NOMO-1 (cell line): ENCODE data around the gene CACNG4.

Experiments used
- DNase-seq, 2 experiments: peaks; one replicate each; lab custom pipeline; 2025; ENCODE audit not compliant: unreplicated experiment in 2 of 2; lab: John Stamatoyannopoulos, UW

The CACNG4 gene

DNA sequence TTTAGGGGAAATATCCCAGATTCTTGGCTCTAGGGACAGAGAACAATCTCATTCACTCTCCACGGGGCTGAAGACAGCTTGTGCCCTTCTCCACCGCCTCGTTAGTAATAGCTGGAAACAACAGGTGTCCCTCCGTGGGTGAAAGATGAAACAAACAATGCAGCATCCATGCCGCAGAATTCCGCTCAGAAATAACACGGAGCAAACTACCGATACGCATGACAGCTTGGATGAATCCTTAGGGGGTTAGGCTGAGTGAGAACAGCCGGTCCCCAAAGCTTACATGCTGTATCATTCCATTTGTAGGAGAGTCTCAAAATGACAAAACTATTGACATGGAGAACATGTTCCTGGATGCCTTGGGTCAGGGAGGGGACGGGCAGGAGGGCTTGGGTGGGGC lies 50.5 kb downstream of the CACNG4 start:
- DNase-seq = no peak

DNA sequence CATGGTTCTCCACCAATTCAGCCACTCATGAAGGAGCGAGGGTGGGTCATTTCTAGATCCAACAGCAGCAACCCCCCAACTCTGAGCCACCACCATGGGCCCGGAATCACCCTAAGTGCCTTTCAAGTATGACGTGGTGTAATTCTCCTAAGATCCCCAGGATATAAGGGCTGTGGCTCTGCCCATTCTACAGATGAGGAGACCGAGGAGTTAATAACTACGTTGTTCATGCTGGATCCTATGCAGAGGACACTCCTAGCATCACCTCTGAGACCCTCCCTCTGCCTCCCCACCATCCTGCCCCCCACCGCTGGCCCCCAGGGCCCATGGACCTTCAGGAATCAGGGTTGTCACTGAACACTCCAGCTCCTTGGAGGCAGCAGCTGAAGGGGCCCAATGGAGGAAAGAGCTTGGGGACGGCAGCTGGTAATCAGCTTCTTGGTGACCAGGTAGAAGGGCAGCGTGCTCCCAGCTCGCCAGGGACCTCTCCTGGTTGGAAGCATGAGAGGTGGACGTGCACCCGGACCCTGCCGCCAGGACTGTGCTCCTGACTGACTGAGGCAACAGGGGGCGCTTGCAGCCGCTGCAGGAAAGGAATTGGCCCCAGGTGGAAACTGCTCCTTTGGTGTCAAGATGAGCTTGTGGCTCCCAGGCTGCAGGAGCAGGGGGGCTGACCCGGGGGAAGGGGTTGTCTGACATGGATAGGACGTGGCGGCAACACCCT lies 51.7 kb downstream of the CACNG4 start:
- no peak for DNase-seq

GRCh38 chr17:67017910-67018309 lies 53.4 kb downstream of the CACNG4 start:
- no peak for DNase-seq

DNA sequence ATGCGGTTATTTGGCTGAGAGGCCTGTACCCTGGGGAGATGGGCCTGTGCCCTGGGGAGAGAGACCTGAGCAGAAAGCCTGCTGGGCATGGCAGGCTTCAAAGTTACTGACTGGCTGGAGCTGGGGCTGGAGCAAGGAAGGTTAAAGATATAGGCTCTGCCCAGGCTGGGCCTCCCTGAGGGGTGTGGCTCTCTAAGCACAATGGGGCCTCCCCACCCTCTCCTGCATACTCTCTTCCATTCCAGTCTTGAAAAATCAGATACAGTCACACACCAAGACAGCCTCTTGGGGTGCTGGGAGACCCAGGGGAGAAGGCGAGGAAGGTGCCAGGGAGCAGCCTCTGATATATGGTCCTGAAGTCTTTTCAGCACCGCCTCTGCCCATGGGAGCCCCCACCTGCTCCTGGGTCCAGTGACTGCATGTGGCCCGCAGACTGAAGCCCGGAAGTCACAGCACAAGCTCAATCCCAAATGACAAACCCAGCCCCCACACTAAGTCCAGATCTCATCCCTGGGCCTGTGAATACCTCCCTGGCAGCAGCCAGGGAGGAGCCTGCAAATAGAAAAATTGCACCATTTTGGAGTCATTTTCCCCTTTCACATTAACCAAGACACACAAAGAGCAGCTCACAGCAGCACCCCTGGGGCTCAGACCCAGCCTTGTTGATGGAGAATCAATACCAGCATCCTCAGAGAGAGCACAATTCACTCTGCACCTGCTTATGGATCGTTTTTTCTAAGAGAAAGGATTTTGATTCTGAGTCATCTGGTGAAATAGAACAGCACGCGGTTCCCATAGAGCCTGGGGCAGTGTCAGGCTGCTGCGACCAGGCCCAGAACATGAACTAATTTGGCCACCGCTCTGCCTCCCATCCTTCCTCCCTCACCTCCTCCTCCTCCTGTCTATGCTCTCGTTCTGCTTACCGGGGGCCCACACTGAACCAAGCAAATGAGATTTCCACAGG lies 54.2 kb downstream of the CACNG4 start:
- no peak for DNase-seq

- DNase-seq = no peak
Observed at GRCh38 chr17:67019809-67020208, 55.3 kb downstream of the CACNG4 start.

DNA sequence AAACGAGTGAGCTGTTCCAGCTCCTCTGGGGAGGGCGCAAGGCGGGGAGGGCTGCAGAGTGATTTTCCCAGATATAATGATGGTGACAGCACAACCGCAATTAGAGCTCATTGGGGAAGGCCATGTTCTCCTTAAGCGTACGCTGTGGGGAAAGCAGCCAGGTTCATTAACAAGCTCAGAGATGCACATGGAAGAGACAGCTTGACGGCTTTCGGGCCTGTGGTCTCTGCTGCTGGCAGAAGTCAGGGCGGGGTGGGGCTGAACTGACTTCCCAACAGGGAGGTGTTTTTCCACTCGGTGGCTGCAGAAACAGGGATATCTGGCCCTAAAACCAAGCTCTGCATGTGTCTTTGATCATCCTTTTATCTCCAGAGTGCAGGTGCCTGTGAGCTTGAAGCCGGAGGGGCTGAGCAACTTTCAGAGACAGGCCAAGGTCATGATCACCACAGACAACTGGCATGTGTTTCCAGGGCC lies 55.8 kb downstream of the CACNG4 start:
- no peak for DNase-seq

DNA sequence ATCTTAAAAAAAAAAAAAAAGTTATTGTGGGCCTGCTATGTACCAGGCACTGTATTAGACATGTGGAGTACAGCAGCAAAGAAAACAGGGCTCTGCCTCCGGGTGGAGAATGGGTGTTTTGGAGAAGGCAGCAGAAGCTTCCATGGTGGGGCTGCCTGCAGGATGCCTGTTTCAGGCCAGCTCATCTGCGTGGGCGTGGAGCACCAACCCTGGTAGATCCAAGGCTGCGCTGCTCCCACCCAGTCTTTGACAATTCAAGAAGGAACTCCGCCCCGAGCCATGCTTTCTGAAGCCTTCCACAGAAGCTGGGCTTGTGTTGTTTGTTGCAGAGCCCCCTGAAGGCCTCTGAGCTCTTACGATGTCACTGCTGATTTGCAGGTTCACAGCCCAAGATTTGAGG lies 56.7 kb downstream of the CACNG4 start:
- no peak for DNase-seq

GRCh38 chr17:67021743-67022450 lies 57.4 kb downstream of the CACNG4 start:
- no peak for DNase-seq

GRCh38 chr17:67022451-67022810 lies 57.9 kb downstream of the CACNG4 start:
- DNase-seq = no peak

DNA sequence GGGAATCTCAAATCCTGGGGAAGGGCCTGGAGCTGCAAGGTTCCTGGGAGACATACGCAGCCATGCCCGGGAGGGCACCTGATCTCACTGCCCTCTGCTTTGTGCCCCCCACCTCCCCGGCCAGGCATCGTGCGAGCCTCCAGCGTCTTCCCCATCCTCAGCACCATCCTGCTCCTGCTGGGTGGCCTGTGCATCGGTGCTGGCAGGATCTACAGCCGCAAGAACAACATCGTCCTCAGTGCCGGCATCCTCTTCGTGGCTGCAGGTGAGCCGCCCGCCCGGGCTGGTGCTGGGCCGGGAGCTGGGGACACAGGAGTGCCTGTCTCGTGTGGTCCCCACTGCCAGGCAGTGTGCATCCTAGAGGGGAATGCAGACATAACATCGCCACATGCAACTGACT lies 60.2 kb downstream of the CACNG4 start:
- DNase-seq = no peak

GRCh38 chr17:67025216-67025792 lies 60.8 kb downstream of the CACNG4 start:
- DNase-seq = no peak

DNA sequence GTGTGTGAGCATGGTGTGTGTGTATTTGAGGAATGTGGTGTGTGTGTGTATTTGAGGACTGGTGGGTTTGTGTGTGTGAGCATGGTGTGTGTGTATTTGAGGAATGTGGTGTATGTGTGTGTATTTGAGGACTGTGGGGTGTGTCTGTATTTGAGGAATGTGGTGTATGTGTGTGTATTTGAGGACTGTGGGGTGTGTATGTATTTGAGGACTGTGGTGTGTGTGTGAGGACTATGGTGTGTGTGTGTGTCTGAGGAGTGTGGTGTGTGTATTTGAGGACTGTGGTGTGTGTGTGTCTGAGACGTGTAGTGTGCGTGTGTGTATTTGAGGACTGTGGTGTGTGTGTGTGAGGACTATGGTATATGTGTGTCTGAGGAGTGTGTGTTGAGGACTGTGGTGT lies 61.8 kb downstream of the CACNG4 start:
- DNase-seq = no peak

DNA sequence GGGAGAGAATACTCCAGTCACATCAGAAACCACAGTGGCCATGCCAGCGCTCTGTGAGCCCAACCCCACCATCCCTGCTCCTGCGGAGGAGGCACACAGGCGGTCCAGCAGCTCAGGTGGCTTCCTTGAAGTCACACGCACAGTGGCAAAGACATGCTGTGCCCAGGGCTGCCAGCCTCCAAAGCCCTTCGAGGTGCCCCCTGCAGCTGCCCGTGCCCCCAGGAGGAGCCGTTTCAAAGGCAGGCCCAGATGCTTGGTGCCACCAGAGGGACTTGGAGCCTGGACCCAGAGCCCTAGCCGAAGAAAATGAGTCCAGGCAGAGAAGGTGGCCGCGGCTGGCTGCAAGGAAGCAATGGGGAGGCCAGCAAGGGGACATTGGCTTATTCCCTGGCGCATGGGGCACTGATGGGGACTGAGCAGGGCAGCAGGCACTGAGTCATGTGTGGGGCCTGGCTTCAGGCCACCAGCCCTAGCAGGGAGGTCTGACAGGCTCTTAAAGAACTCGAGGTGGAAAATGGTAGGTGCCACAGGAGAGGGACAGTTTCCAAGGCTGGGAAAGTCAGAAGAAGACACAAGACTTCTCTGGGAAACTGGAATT lies 62.6 kb downstream of the CACNG4 start:
- no peak for DNase-seq

DNA sequence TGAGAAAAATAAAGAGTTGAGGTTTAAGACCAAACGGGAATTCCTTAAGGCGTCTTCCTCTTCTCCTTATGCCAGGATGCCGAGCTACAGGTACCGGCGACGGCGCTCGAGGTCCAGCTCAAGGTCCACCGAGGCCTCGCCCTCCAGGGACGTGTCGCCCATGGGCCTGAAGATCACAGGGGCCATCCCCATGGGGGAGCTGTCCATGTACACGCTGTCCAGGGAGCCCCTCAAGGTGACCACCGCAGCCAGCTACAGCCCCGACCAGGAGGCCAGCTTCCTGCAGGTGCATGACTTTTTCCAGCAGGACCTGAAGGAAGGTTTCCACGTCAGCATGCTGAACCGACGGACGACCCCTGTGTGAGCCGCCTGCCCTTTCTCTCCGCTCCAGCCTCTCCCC lies 66.1 kb downstream of the CACNG4 start:
- no peak for DNase-seq

GRCh38 chr17:67032382-67032781 lies 67.9 kb downstream of the CACNG4 start:
- no peak for DNase-seq

- no peak for DNase-seq
Observed at GRCh38 chr17:67032985-67033384, 68.5 kb downstream of the CACNG4 start.

DNA sequence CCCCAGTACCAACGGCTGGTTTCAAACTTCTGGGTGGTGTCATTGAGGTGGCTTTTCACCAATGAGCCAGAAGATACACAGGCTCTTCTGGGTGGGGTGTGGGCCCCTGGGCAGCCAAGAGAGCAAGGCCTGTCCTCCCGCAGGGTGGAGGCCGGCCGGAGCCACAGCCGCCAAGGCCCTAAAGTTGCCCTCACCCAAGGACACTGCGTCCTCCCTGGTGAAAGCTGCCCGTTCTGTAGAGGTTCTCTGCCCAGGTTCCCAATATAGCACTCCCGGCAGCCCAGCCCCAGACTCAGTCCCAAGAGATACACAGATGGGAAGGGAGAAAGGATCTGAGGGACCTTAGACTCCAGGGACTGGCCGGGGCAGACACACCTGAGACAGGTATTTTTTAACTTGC lies 69.1 kb downstream of the CACNG4 start:
- DNase-seq = no peak

DNA sequence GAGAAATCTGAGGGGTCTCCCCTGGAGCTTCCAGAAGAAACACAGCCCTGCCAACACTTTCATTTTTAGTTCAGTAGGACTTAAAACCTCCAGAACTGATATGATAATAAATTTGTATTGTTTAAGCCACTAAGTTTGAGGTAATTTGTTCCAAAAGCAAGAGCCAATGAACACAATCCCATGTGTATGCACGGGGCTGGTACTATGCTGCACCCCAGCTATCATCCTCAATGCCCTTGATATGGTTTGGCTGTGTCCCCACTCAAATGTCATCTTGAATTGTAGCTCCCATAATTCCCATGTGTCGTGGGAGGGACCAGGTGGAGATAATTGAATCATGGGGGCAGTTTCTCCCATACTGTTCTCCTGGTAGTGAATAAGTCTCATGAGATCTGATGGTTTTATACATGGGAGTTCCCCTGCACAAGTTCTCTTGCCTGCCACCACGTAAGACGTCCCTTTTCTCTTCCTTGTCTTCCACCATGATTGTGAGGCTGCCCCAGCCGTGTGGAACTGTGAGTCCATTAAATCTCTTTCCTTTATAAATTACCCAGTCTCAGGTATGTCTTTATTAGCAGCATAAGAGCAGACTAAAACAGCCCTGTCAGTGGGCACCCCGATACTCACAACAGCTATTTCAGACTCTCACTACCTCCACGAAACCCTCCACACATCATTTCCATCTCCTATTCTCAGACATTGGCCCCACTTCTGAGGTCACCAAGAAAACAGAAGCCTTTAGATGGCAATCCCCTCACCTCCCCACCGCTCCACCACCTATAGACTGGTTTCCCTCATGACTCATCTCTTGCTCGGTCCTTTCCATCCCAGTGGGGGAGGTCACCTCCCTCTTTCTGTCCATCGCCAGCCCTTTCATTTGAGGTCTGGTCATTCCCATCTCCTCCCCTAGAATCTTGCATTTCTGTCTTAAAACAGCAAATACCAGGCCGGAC lies 70.9 kb downstream of the CACNG4 start:
- no peak for DNase-seq

- no peak for DNase-seq
Observed at GRCh38 chr17:67038861-67039365, 74.4 kb downstream of the CACNG4 start.
